ENCODE results near the gene CCND3. TPM values are rescaled to one million over a fixed set of nuclear protein-coding genes. Genes with fewer than 3 reads are reported as not detected.
A peak's percentile ranks its signal among the peaks of the same experiment; 100 is the strongest.

Gene CCND3
- total RNA-seq, 2 donors from 2014 or later, result 8.5 to 11.7 TPM

DNA sequence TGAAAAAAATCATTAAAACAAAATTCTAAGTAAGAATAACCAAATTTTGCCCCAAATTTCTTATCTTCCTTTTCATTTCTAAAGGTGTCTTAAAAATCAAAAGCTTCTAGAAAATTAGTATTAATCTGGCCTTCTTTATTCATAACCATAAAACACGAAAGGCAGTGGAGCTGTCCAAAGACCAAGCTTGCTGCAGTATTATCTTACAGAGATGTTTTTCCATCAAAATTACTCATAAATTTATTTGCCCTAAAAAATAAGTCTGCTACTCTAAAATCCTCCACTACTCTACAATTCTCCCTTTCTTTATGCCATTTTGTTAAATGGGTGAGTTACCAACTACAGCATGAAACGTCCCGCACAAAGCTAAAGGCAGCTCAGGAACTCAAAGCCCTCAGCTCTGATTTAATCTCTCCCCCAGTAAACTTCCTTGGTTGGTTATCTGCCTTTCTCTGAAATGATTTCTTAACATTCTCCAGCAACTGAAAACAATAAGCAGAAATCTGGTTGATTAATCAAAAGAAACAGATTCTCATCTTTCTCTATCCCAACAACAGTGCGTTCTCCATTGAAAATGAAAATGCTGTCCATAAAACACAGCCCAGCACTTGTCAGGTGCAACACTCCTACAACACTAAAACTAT, 48.6 kb downstream of the CCND3 start:
- Histone ChIP-seq H3K27ac (ENCODE audit: low read depth, low read length) (no peak overlapping the region), H3K4me1 (ENCODE audit: control insufficient read depth, insufficient read depth, low read length) (no peaks in the 10 kb centered on the region), H3K4me3 (ENCODE audit: low read length) (peak overlapping the region; percentile 87), H3K27me3 (ENCODE audit: control insufficient read depth, insufficient read depth, low read length, poor library complexity, severe bottlenecking) (no peaks in the 10 kb centered on the region), H3K9me3 (ENCODE audit: control insufficient read depth, low read length) (no peaks in the 10 kb centered on the region), H3K36me3 (ENCODE audit: control insufficient read depth, insufficient read depth, low read length) (no peaks in the 10 kb centered on the region), H3K9ac (ENCODE audit: extremely low read depth, low read length, poor library complexity, severe bottlenecking) (no peak overlapping the region)
- no peak for DNase-seq
- H3K36me3 Mint-ChIP-seq (ENCODE audit: low read depth), result no peaks in the 10 kb centered on the region
- no peaks in the 10 kb centered on the region for H3K27me3 Mint-ChIP-seq (ENCODE audit: insufficient read depth)
- H3K9me3 Mint-ChIP-seq, result no peaks in the 10 kb centered on the region
- H3K4me3 Mint-ChIP-seq, result no peak overlapping the region
- H3K4me1 Mint-ChIP-seq, result peaks cover 9% of the 10 kb centered on the region
- WGBS, 2 experiments (ENCODE audit: insufficient coverage in 1 of 2, insufficient read length in 1 of 2), result 45 to 69% methylated on average over 2 to 4 of the region's 4 CpGs
- H3K27ac Mint-ChIP-seq, result no peak overlapping the region
- TF ChIP-seq, protein P1, sequence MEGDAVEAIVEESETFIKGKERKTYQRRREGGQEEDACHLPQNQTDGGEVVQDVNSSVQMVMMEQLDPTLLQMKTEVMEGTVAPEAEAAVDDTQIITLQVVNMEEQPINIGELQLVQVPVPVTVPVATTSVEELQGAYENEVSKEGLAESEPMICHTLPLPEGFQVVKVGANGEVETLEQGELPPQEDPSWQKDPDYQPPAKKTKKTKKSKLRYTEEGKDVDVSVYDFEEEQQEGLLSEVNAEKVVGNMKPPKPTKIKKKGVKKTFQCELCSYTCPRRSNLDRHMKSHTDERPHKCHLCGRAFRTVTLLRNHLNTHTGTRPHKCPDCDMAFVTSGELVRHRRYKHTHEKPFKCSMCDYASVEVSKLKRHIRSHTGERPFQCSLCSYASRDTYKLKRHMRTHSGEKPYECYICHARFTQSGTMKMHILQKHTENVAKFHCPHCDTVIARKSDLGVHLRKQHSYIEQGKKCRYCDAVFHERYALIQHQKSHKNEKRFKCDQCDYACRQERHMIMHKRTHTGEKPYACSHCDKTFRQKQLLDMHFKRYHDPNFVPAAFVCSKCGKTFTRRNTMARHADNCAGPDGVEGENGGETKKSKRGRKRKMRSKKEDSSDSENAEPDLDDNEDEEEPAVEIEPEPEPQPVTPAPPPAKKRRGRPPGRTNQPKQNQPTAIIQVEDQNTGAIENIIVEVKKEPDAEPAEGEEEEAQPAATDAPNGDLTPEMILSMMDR (conservative IDR thresholded peaks at IDR 0.05), result no peak

DNA sequence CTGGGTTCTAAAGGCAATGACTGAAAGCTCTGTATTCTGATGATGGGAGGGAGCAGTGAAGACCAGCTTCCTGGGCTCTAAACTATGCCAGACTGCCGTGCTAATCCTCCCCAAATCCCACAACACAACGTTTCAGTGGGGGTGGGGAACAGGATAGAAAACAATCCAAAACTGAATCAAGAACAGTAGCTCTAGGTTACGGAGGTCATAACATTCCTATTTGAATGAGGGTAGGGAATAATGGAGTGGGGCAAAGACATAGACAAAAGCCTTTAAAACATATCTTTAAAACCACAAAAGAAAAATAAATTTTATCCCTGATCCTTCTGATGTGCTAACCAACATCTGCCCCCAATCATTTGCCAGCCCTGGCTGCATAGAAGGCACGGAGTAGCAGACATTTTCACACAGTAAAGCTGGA, 54.3 kb downstream of the CCND3 start:
- H3K27me3 Mint-ChIP-seq (ENCODE audit: insufficient read depth), result no peaks in the 10 kb centered on the region
- DNase-seq, result no peak
- Histone ChIP-seq H3K27me3 (ENCODE audit: control insufficient read depth, insufficient read depth, low read length, poor library complexity, severe bottlenecking) (no peaks in the 10 kb centered on the region), H3K9ac (ENCODE audit: extremely low read depth, low read length, poor library complexity, severe bottlenecking) (no peak overlapping the region), H3K4me3 (ENCODE audit: low read length) (no peak overlapping the region), H3K27ac (ENCODE audit: low read depth, low read length) (no peak overlapping the region), H3K36me3 (ENCODE audit: control insufficient read depth, insufficient read depth, low read length) (peaks cover 9% of the 10 kb centered on the region), H3K9me3 (ENCODE audit: control insufficient read depth, low read length) (no peaks in the 10 kb centered on the region), H3K4me1 (ENCODE audit: control insufficient read depth, insufficient read depth, low read length) (no peaks in the 10 kb centered on the region)
- TF ChIP-seq, protein P1 (conservative IDR thresholded peaks at IDR 0.05), result no peak
- H3K4me1 Mint-ChIP-seq, result peaks cover 12% of the 10 kb centered on the region
- peak overlapping the region; percentile 16 for H3K27ac Mint-ChIP-seq
- 55 to 67% methylated on average over 1 to 3 of the region's 4 CpGs for WGBS, 2 experiments (ENCODE audit: insufficient coverage in 1 of 2, insufficient read length in 1 of 2)
- H3K9me3 Mint-ChIP-seq, result no peaks in the 10 kb centered on the region
- H3K36me3 Mint-ChIP-seq (ENCODE audit: low read depth), result peaks cover 3% of the 10 kb centered on the region
- H3K4me3 Mint-ChIP-seq, result no peak overlapping the region

DNA sequence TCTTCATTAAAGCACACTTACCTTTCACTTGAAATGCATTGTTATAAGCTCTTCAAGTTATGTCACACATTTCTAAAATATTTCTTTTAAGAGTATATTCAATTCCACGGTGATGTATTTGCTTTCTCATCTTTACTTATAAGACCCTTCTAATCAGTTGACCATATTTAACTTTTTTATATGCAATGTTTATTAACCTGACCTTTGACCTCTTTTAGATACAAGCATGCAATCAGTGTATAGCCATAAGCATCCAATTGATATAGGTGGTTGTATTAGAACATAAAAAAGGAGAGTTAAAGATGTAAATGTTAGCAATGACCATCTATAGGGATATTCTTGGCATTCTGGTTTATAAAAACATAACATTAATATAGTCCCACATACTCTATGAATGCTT, 55.7 kb downstream of the CCND3 start:
- 100% methylated on average over 1 of the region's 1 CpG; no CpG with 5 or more reads in 1 of the 2 experiments for WGBS, 2 experiments (ENCODE audit: insufficient coverage in 1 of 2, insufficient read length in 1 of 2)
- no peaks in the 10 kb centered on the region for H3K9me3 Mint-ChIP-seq
- H3K4me3 ChIP-seq (ENCODE audit: low read length), result no peak overlapping the region
- no peak overlapping the region for H3K9ac ChIP-seq (ENCODE audit: extremely low read depth, low read length, poor library complexity, severe bottlenecking)
- TF ChIP-seq, protein P1 (conservative IDR thresholded peaks at IDR 0.05), result no peak
- H3K27ac ChIP-seq (ENCODE audit: low read depth, low read length), result no peak overlapping the region
- no peaks in the 10 kb centered on the region for H3K27me3 Mint-ChIP-seq (ENCODE audit: insufficient read depth)
- no peaks in the 10 kb centered on the region for H3K4me1 ChIP-seq (ENCODE audit: control insufficient read depth, insufficient read depth, low read length)
- H3K27me3 ChIP-seq (ENCODE audit: control insufficient read depth, insufficient read depth, low read length, poor library complexity, severe bottlenecking), result no peaks in the 10 kb centered on the region
- no peak overlapping the region for H3K27ac Mint-ChIP-seq
- H3K36me3 ChIP-seq (ENCODE audit: control insufficient read depth, insufficient read depth, low read length), result peaks cover 9% of the 10 kb centered on the region
- DNase-seq, result no peak
- no peaks in the 10 kb centered on the region for H3K9me3 ChIP-seq (ENCODE audit: control insufficient read depth, low read length)
- peaks cover 12% of the 10 kb centered on the region for H3K4me1 Mint-ChIP-seq
- no peak overlapping the region for H3K4me3 Mint-ChIP-seq
- peaks cover 3% of the 10 kb centered on the region for H3K36me3 Mint-ChIP-seq (ENCODE audit: low read depth)

All from endodermal cell (in vitro differentiated cells).